Testis (tissue), 5 donors: ENCODE results near the gene PIK3C2B. TPM values are rescaled to one million over a fixed set of nuclear protein-coding genes. Genes with fewer than 3 reads are reported as not detected.
A peak's percentile ranks its signal among the peaks of the same experiment; 100 is the strongest.

Experiments used
- DNase-seq: peaks from one replicate; pipeline ENCODE4 v3.0.0-alpha.2; 2019
- H3K27ac ChIP-seq, 2 donors: fragments of 200-600 bp; sonication (generic); one replicate each; pipeline ENCODE4 v1.5.1; 2019
- H3K27me3 ChIP-seq: fragments of 200-600 bp; sonication (generic); one replicate; pipeline ENCODE4 v1.5.1; 2019
- H3K36me3 ChIP-seq: fragments of 200-600 bp; sonication (generic); one replicate; pipeline ENCODE4 v1.5.1; 2017; ENCODE audit warnings: low read depth; ENCODE audit errors: missing control alignments
- H3K4me1 ChIP-seq: fragments of 200-600 bp; sonication (generic); one replicate; pipeline ENCODE4 v1.5.1; 2019
- H3K4me3 ChIP-seq, 2 donors: fragments of 200-600 bp; sonication (generic); one replicate each; pipeline ENCODE4 v1.5.1; 2017 to 2019
- H3K9me3 ChIP-seq: fragments of 200-600 bp; sonication (generic); one replicate; pipeline ENCODE4 v1.5.1; 2017
- POLR2A ChIP-seq: fragments of 450-650 bp; IDR thresholded peaks from one replicate; pipeline ENCODE4 v1.6.1; 2017; ENCODE audit warnings: antibody characterized with exemption, mild to moderate bottlenecking, moderate library complexity
- WGBS, 2 donors: methylation state at CpG; one replicate each; pipeline ENCODE4 v1.1.5; 2018; 5-methylcytosine and 5-hydroxymethylcytosine counted together
- intact Hi-C: fragments of 100-400 bp; cut with DNase I; formaldehyde crosslinking; loops from one replicate; pipeline ENCODE4 v1.15.1; 2023; ENCODE audit warnings: low total_unique reads
- long read RNA-seq, 2 donors: transcript quantifications; one replicate each; lab custom pipeline, GENCODE V29; 2026
- polyA plus RNA-seq: library from polyadenylated mRNA; stranded (reverse); fragments of 350-450 nt; fragmentation: Illumina TruSeq; extraction: RNeasy Lipid Tissue Mini Kit (QIAGEN cat#74804); gene quantifications from one replicate; pipeline ENCODE4 v1.2.3, GENCODE V29; 2014; ENCODE audit warnings: low read depth, low replicate concordance; ENCODE audit not compliant: insufficient read depth
- total RNA-seq, 2 donors: library from RNA; depleted of rRNA; stranded (reverse); fragments of >200 nt; gene quantifications; one replicate each; pipeline ENCODE4 v1.2.3, GENCODE V29; 2016
- TF ChIP-seq, protein P1 (sequence below), 3 experiments: fragments of 450-650 bp in 2 of 3; fragments of 200-600 bp in 1 of 3; sonication (generic) in 1 of 3; IDR thresholded peaks; one replicate each; pipeline ENCODE4 v1.5.1; 2016 to 2019; ENCODE audit warnings: antibody characterized with exemption in 3 of 3, mild to moderate bottlenecking in 2 of 3, moderate library complexity in 1 of 3

The PIK3C2B gene
- total RNA-seq: 10 to 100 TPM; 12.7 to 20.1 TPM
- 7.6 TPM for polyA plus RNA-seq
- long read RNA-seq, donor 1, partial matches to known transcripts: 0 of 1 reads
- long read RNA-seq, donor 1, other reads (novel, unspliced or antisense): 0 of 1 reads
- long read RNA-seq, donor 2, partial matches to known transcripts: 0 of 2 reads
- long read RNA-seq, donor 2, other reads (novel, unspliced or antisense): 0 of 2 reads

DNA sequence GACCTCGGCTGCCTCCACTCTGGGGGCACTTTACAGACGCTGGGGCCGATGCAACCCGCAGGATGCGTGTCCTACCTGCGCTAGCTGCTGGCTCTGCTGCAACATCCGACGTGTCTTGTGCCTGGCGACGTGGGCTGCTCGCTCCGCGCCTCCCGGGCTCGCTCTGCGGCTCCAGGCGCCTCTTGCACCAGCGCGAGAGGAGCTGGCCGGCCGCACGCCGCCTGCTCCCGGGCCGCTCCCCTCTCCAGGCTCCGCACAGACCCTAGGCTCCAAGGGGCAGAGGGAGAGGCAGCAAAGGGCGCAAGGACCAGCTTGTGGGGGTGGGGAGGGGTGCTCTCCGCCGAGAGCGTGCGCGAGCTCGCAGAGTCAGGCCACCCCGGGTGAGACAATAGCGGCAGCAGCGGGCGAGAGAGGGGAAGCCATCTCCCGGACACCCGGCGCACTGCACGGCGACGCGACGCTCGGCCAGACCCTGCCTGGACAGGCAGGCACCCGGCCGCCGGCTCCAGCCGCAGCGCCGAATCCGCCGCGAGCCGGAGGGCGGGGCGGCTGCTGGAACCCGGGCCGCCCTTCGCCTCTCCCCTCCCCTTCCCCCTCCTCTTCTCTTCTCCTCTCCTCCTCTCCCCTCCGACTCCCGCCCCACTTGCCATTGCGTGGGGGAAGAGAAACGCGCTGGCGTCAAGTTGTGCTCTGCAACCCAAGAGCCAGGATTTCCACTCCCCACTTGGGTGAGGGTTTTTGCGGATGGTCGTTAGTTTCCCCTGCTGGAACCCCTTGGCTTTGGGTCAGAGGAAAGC, at the start of gene PIK3C2B:
PIK3C2B (minus strand) TSS at position 525 of the 797 bp plus-strand sequence. CDS start 25,003 bp downstream, outside the sequence.
- DNase-seq: peak; percentile 83
- intact Hi-C loops: no loop called here
- Histone ChIP-seq H3K36me3 (no peaks in the 10 kb centered on the region), H3K27ac (peak within 1 kb of the TSS; percentile 80 to 87), H3K4me1 (peaks cover 14% of the 10 kb centered on the region), H3K9me3 (no peaks in the 10 kb centered on the region), H3K4me3 (peak within 1 kb of the TSS; percentile 65 to 79), H3K27me3 (no peaks in the 10 kb centered on the region)
- WGBS, 2 donors: 0% methylated on average over 36 to 63 of the region's 69 CpGs
- TF ChIP-seq POLR2A: no peak
- TF ChIP-seq, protein P1, sequence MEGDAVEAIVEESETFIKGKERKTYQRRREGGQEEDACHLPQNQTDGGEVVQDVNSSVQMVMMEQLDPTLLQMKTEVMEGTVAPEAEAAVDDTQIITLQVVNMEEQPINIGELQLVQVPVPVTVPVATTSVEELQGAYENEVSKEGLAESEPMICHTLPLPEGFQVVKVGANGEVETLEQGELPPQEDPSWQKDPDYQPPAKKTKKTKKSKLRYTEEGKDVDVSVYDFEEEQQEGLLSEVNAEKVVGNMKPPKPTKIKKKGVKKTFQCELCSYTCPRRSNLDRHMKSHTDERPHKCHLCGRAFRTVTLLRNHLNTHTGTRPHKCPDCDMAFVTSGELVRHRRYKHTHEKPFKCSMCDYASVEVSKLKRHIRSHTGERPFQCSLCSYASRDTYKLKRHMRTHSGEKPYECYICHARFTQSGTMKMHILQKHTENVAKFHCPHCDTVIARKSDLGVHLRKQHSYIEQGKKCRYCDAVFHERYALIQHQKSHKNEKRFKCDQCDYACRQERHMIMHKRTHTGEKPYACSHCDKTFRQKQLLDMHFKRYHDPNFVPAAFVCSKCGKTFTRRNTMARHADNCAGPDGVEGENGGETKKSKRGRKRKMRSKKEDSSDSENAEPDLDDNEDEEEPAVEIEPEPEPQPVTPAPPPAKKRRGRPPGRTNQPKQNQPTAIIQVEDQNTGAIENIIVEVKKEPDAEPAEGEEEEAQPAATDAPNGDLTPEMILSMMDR (IDR thresholded peaks at IDR 0.05): peak; percentile 31 to 62 (median 40)

- intact Hi-C loops: no loop called here
- TF ChIP-seq, protein P1 (IDR thresholded peaks at IDR 0.05): no peak
- no peak for TF ChIP-seq POLR2A
- no peak overlapping the region for H3K27ac ChIP-seq
- no peaks in the 10 kb centered on the region for H3K9me3 ChIP-seq
- H3K27me3 ChIP-seq: no peaks in the 10 kb centered on the region
- peaks cover 10% of the 10 kb centered on the region for H3K4me1 ChIP-seq
- no peak for DNase-seq
- H3K4me3 ChIP-seq: no peak overlapping the region
- H3K36me3 ChIP-seq: no peaks in the 10 kb centered on the region
- WGBS, 2 donors: 81 to 85% methylated on average over 2 of the region's 2 CpGs
Observed at GRCh38 chr1:204544321-204544720, 49.7 kb upstream of the PIK3C2B start.

DNA sequence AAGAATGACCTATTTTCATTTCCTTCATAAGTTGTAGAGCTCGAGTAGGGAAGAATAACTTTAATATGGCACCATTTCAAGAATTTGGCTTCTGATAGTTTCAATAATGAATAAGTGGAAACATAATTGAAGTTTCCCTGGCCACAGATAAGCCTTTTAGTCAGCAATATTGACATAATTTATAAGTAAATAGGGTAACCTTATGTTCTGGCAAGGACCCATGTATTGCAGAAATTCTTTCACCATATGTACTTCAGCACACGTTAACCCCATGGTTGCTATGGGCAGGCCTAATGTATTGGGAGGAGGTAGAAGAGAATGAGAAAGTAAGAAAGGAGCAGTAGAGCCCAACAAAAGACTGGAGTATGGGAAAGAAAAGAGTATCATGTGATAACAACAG, 47.0 kb upstream of the PIK3C2B start:
- no peak overlapping the region for H3K27ac ChIP-seq
- no peak for DNase-seq
- no peak for TF ChIP-seq POLR2A
- TF ChIP-seq, protein P1 (IDR thresholded peaks at IDR 0.05): no peak
- intact Hi-C loops: no loop called here
- no peak overlapping the region for H3K4me3 ChIP-seq
- 54 to 62% methylated on average over 2 of the region's 2 CpGs for WGBS, 2 donors
- H3K36me3 ChIP-seq: no peaks in the 10 kb centered on the region
- no peaks in the 10 kb centered on the region for H3K27me3 ChIP-seq
- H3K9me3 ChIP-seq: no peaks in the 10 kb centered on the region
- H3K4me1 ChIP-seq: peaks cover 10% of the 10 kb centered on the region

GRCh38 chr1:204532832-204533231, 38.2 kb upstream of the PIK3C2B start:
- TF ChIP-seq, protein P1 (IDR thresholded peaks at IDR 0.05): no peak
- TF ChIP-seq POLR2A: no peak
- Histone ChIP-seq H3K27me3 (no peaks in the 10 kb centered on the region), H3K36me3 (no peaks in the 10 kb centered on the region), H3K27ac (no peak overlapping the region), H3K4me1 (no peaks in the 10 kb centered on the region), H3K4me3 (no peak overlapping the region), H3K9me3 (no peaks in the 10 kb centered on the region)
- DNase-seq: no peak
- intact Hi-C loops: no loop called here
